Measurements from ENCODE around the gene WDR59. TPM values are rescaled to one million over a fixed set of nuclear protein-coding genes. Genes with fewer than 3 reads are reported as not detected.

The WDR59 gene
- polyA plus RNA-seq, 3 donors: 6.7 to 44.4 (median 7.8) TPM

DNA sequence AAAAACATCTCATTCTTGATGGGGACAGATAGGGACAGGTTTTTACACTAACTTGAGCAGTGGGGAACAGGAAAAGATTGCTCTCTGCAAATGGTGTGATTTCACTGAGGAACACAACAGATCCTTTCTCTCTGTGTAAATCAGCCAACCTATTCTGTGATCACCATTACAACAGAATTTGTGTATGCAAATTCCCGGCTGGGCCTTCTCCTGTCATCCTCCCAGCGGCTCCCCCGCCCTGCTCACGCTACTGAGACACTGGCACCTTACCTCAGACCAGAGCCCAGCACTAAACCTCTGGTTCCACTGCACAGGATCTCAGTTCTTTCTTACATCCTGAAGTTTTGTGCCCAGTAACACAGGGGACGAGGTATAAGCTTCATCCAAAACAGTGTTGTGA is 113.3 kb downstream of the WDR59 start:
- no peak overlapping the region for H3K27ac ChIP-seq (ENCODE audit: low read depth in 1 of 2, low read length in 2 of 2)
- intact Hi-C loops (cut with micrococcal nuclease): no loop called here
- no peak overlapping the region for H3K4me3 Mint-ChIP-seq

DNA sequence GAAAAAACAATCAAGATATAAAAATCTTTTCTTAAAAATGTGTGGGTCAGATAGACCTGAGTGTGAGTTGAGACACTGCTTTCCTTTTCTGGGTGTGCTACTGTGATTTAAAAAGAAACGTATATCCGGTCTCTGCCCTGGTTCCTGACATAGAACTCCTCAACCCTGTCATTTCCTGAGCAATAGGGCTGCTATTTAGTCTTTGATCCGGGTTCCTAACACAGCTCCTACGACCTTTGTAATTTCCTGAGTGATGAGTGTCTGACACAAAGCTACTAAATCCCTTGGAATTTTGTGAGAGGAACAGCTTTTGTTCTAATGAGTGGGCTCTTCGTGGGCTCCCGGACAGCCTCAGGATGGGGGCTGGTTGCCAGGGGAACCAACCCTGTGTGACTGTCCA is 116.4 kb downstream of the WDR59 start:
- Histone ChIP-seq H3K9me3 (replicated peaks in 1 of 2; ENCODE audit: control insufficient read depth in 1 of 2, insufficient read depth in 1 of 2, low read length in 2 of 2) (no peaks in the 10 kb centered on the region), H3K4me2 (replicated peaks; ENCODE audit: extremely low read depth, low read length, poor library complexity, severe bottlenecking) (no peak overlapping the region), H3K27me3 (ENCODE audit: control insufficient read depth in 2 of 2, insufficient read depth in 2 of 2, low read length in 2 of 2) (no peaks in the 10 kb centered on the region), H4K20me1 (ENCODE audit: insufficient read depth, low read length) (no peaks in the 10 kb centered on the region), H2AFZ (ENCODE audit: insufficient read depth, low read depth, low read length, poor library complexity, severe bottlenecking) (no peak overlapping the region), H3K4me1 (ENCODE audit: control insufficient read depth in 1 of 2, insufficient read depth in 2 of 2, low read length in 2 of 2) (no peaks in the 10 kb centered on the region), H3K79me2 (ENCODE audit: insufficient read depth, low read length) (no peaks in the 10 kb centered on the region), H3K27ac (ENCODE audit: low read depth in 1 of 2, low read length in 2 of 2) (no peak overlapping the region), H3K9ac (ENCODE audit: insufficient read depth, low read length, poor library complexity, severe bottlenecking) (no peak overlapping the region), H3K4me3 (replicated peaks in 1 of 3; ENCODE audit: low read depth in 2 of 3, low read length in 3 of 3) (no peak overlapping the region), H3K36me3 (replicated peaks in 1 of 2; ENCODE audit: control insufficient read depth in 1 of 2, insufficient read depth in 2 of 2, low read length in 2 of 2) (peaks cover 0 to 6% of the 10 kb centered on the region in 2 donors)
- Mint-ChIP-seq H3K9me3 (peaks cover 0 to 4% (median 2%) of the 10 kb centered on the region in 7 donors), H3K4me3 (no peak overlapping the region), H3K4me1 (peaks cover 6% of the 10 kb centered on the region), H3K27ac (no peak overlapping the region), H3K36me3 (peaks cover 4 to 7% of the 10 kb centered on the region in 2 donors), H3K27me3 (ENCODE audit: low read depth in 3 of 3) (peaks cover 0 to 3% (median 2%) of the 10 kb centered on the region in 3 donors)
- no peak for TF ChIP-seq CTCF (IDR thresholded peaks at IDR 0.05)
- intact Hi-C loops (cut with micrococcal nuclease): no loop called here
- WGBS (ENCODE audit: insufficient coverage): 85% methylated on average over 2 of the region's 6 CpGs
- no peak for DNase-seq

More for the DNA sequence above, 113.3 kb downstream of the WDR59 start:
- no peaks in the 10 kb centered on the region for H3K9me3 ChIP-seq (replicated peaks in 1 of 2; ENCODE audit: control insufficient read depth in 1 of 2, insufficient read depth in 1 of 2, low read length in 2 of 2)
- no peak overlapping the region for H3K9ac ChIP-seq (ENCODE audit: insufficient read depth, low read length, poor library complexity, severe bottlenecking)
- peaks cover 0 to 2% (median 2%) of the 10 kb centered on the region in 3 donors for H3K27me3 Mint-ChIP-seq (ENCODE audit: low read depth in 3 of 3)
- 93% methylated on average over 3 of the region's 5 CpGs for WGBS (ENCODE audit: insufficient coverage)
- H3K79me2 ChIP-seq (ENCODE audit: insufficient read depth, low read length): no peaks in the 10 kb centered on the region
- no peak for TF ChIP-seq CTCF (IDR thresholded peaks at IDR 0.05)
- H3K36me3 ChIP-seq (replicated peaks in 1 of 2; ENCODE audit: control insufficient read depth in 1 of 2, insufficient read depth in 2 of 2, low read length in 2 of 2): peaks cover 6 to 23% of the 10 kb centered on the region in 2 donors
- H3K4me3 ChIP-seq (replicated peaks in 1 of 3; ENCODE audit: low read depth in 2 of 3, low read length in 3 of 3): no peak overlapping the region
- DNase-seq: no peak
- H3K4me2 ChIP-seq (replicated peaks; ENCODE audit: extremely low read depth, low read length, poor library complexity, severe bottlenecking): no peak overlapping the region
- peak overlapping the region in 1 of 7 donors; percentile 72 for H3K27ac Mint-ChIP-seq
- no peaks in the 10 kb centered on the region for H3K4me1 ChIP-seq (ENCODE audit: control insufficient read depth in 1 of 2, insufficient read depth in 2 of 2, low read length in 2 of 2)
- H2AFZ ChIP-seq (ENCODE audit: insufficient read depth, low read depth, low read length, poor library complexity, severe bottlenecking): no peak overlapping the region
- no peaks in the 10 kb centered on the region for H4K20me1 ChIP-seq (ENCODE audit: insufficient read depth, low read length)
- H3K9me3 Mint-ChIP-seq: peaks cover 0 to 2% (median 0%) of the 10 kb centered on the region in 7 donors
- H3K4me1 Mint-ChIP-seq: peaks cover 3% of the 10 kb centered on the region
- peaks cover 22 to 25% of the 10 kb centered on the region in 2 donors for H3K36me3 Mint-ChIP-seq
- no peaks in the 10 kb centered on the region for H3K27me3 ChIP-seq (ENCODE audit: control insufficient read depth in 2 of 2, insufficient read depth in 2 of 2, low read length in 2 of 2)
